Motor neuron (in vitro differentiated cells): ENCODE data around the gene RABGGTA. TPM values are rescaled to one million over a fixed set of nuclear protein-coding genes. Genes with fewer than 3 reads are reported as not detected.

Experiments used
- ATAC-seq, 8 experiments: fragments of 200-7000 bp; cut with Tn5 transposase; replicated peaks in 6 of 8; 2 replicates each; pipeline ENCODE4 v1.8.0; 2021; ENCODE audit warnings: mild to moderate bottlenecking in 8 of 8, moderate library complexity in 8 of 8
- H3K27ac ChIP-seq, 2 donors: fragments of 250-450 bp; sonication (Bioruptor Pico); 2 replicates each; pipeline ENCODE4 v1.9.0; 2021; ENCODE audit warnings: antibody characterized with exemption in 2 of 2, mild to moderate bottlenecking in 2 of 2, moderate library complexity in 1 of 2
- H3K4me1 ChIP-seq, 2 donors: fragments of 250-450 bp; sonication (Bioruptor Pico); replicated peaks in 1 of 2; 2 replicates each; pipeline ENCODE4 v1.6.1; 2021; ENCODE audit warnings: antibody characterized with exemption in 2 of 2, mild to moderate bottlenecking in 2 of 2, moderate library complexity in 1 of 2
- H3K4me3 ChIP-seq, 5 donors: fragments of 250-450 bp; sonication (Bioruptor Pico); 2 replicates each; pipeline ENCODE4 v1.9.0; 2021; ENCODE audit warnings: antibody characterized with exemption in 5 of 5, mild to moderate bottlenecking in 5 of 5, moderate library complexity in 4 of 5
- WGBS, 10 experiments: fragments of 450-650 bp; shearing (Covaris generic); methylation state at CpG; one replicate each; pipeline ENCODE4 v1.0.0; 2022; 5-methylcytosine and 5-hydroxymethylcytosine counted together
- in situ Hi-C, 9 experiments: fragments of 400-800 bp; cut with MboI; loops; one replicate each; pipeline ENCODE4 v1.15.0; 2021; ENCODE audit warnings: low sequenced_read_pairs in 9 of 9, low pct_unique_long_range_greater_than_20kb in 2 of 9; ENCODE audit not compliant: unreplicated experiment in 9 of 9
- total RNA-seq, 8 experiments: library from RNA; unstranded; fragments of 300-600 nt; gene quantifications; 2 replicates each; pipeline versions ENCODE4 v1.2.3 to v1.2.4, GENCODE V29; 2022

RABGGTA gene
- total RNA-seq, 8 experiments from 2014 or later = 13.3 to 28.0 (median 19.6) TPM

GRCh38 chr14:24260026-24260779, 11.2 kb downstream of the RABGGTA start:
- WGBS, 10 experiments = 83 to 100% (median 90%) methylated on average over 1 to 9 of the region's 16 CpGs; no CpG with 5 or more reads in 3 of the 10 experiments
- in situ Hi-C loops = no loop called here
- H3K4me3 ChIP-seq = no peak overlapping the region
- no peak overlapping the region for H3K27ac ChIP-seq
- no peaks in the 10 kb centered on the region for H3K4me1 ChIP-seq
- ATAC-seq = no peak

- WGBS, 10 experiments = no CpG with 5 or more reads among the region's 16 CpGs
- H3K4me1 ChIP-seq = no peaks in the 10 kb centered on the region
- in situ Hi-C loops = no loop called here
- no peak overlapping the region for H3K27ac ChIP-seq
- H3K4me3 ChIP-seq = no peak overlapping the region
- peak in 3 of 8 experiments; percentile 59 to 72 (median 68) for ATAC-seq
Observed at GRCh38 chr14:24259282-24260025, 11.9 kb downstream of the RABGGTA start.

- peak in 2 of 8 experiments; percentile 7 to 30 for ATAC-seq
- in situ Hi-C loops = no loop called here
Observed at GRCh38 chr14:24258548-24259265, 12.7 kb downstream of the RABGGTA start.

GRCh38 chr14:24258119-24258518, 13.3 kb downstream of the RABGGTA start:
- Histone ChIP-seq H3K27ac (no peak overlapping the region), H3K4me1 (no peaks in the 10 kb centered on the region), H3K4me3 (no peak overlapping the region)
- WGBS, 10 experiments = 60 to 97% (median 80%) methylated on average over 1 to 5 of the region's 9 CpGs; no CpG with 5 or more reads in 3 of the 10 experiments
- in situ Hi-C loops = no loop called here
- ATAC-seq = no peak

More at GRCh38 chr14:24258548-24259265, 12.7 kb downstream of the RABGGTA start:
- no peak overlapping the region for H3K4me3 ChIP-seq
- H3K4me1 ChIP-seq = no peaks in the 10 kb centered on the region
- H3K27ac ChIP-seq = no peak overlapping the region
- 70 to 94% (median 80%) methylated on average over 1 to 6 of the region's 18 CpGs; no CpG with 5 or more reads in 5 of the 10 experiments for WGBS, 10 experiments

- H3K4me3 ChIP-seq = no peak overlapping the region
- H3K27ac ChIP-seq = no peak overlapping the region
- H3K4me1 ChIP-seq = no peaks in the 10 kb centered on the region
- 52 to 80% (median 70%) methylated on average over 1 to 3 of the region's 4 CpGs; no CpG with 5 or more reads in 7 of the 10 experiments for WGBS, 10 experiments
- in situ Hi-C loops = no loop called here
- peak in 2 of 8 experiments; percentile 25 to 37 for ATAC-seq
Observed at GRCh38 chr14:24256960-24257359, 14.4 kb downstream of the RABGGTA start.

- Histone ChIP-seq H3K27ac (no peak overlapping the region), H3K4me1 (no peaks in the 10 kb centered on the region), H3K4me3 (no peak overlapping the region)
- ATAC-seq = no peak
- WGBS, 10 experiments = 40 to 100% (median 85%) methylated on average over 1 to 8 of the region's 12 CpGs; no CpG with 5 or more reads in 3 of the 10 experiments
- in situ Hi-C loops = no loop called here
Observed at GRCh38 chr14:24255931-24256711, 15.3 kb downstream of the RABGGTA start.

GRCh38 chr14:24255438-24255837, 16.0 kb downstream of the RABGGTA start:
- 40 to 100% (median 96%) methylated on average over 1 to 3 of the region's 8 CpGs; no CpG with 5 or more reads in 3 of the 10 experiments for WGBS, 10 experiments
- Histone ChIP-seq H3K4me1 (no peaks in the 10 kb centered on the region), H3K4me3 (no peak overlapping the region), H3K27ac (no peak overlapping the region)
- in situ Hi-C loops = no loop called here
- no peak for ATAC-seq

GRCh38 chr14:24254630-24255392, 16.6 kb downstream of the RABGGTA start:
- Histone ChIP-seq H3K27ac (no peak overlapping the region), H3K4me3 (no peak overlapping the region), H3K4me1 (peaks cover 0 to 1% of the 10 kb centered on the region in 2 donors)
- WGBS, 10 experiments = 95 to 100% (median 96%) methylated on average over 2 to 4 of the region's 19 CpGs; no CpG with 5 or more reads in 7 of the 10 experiments
- in situ Hi-C loops = no loop called here
- ATAC-seq = no peak

GRCh38 chr14:24253936-24254335, 17.5 kb downstream of the RABGGTA start:
- in situ Hi-C loops = no loop called here
- no peak overlapping the region for H3K4me3 ChIP-seq
- 40 to 100% (median 59%) methylated on average over 1 to 6 of the region's 7 CpGs; no CpG with 5 or more reads in 4 of the 10 experiments for WGBS, 10 experiments
- H3K4me1 ChIP-seq = peaks cover 0 to 3% of the 10 kb centered on the region in 2 donors
- no peak for ATAC-seq
- no peak overlapping the region for H3K27ac ChIP-seq

GRCh38 chr14:24252289-24253124, 18.9 kb downstream of the RABGGTA start:
- WGBS, 10 experiments = 52 to 100% (median 82%) methylated on average over 1 to 6 of the region's 11 CpGs; no CpG with 5 or more reads in 5 of the 10 experiments
- no peak for ATAC-seq
- Histone ChIP-seq H3K4me1 (peaks cover 0 to 3% of the 10 kb centered on the region in 2 donors), H3K4me3 (no peak overlapping the region), H3K27ac (no peak overlapping the region)
- in situ Hi-C loops = no loop called here

- in situ Hi-C loops = no loop called here
- peak in 2 of 8 experiments; percentile 47 to 75 for ATAC-seq
- WGBS, 10 experiments = 67 to 100% (median 73%) methylated on average over 1 of the region's 1 CpG; no CpG with 5 or more reads in 6 of the 10 experiments
- H3K4me3 ChIP-seq = no peak overlapping the region
- H3K27ac ChIP-seq = no peak overlapping the region
- peaks cover 0 to 3% of the 10 kb centered on the region in 2 donors for H3K4me1 ChIP-seq
Observed at GRCh38 chr14:24251880-24252288, 19.5 kb downstream of the RABGGTA start.
